Stimulated activated naive CD8-positive, alpha-beta T cell treated with anti-CD3 and anti-CD28 coated beads, Interleukin-15, amount 100 ng/mL, for 72 hours (primary cell): ENCODE results near the gene UBR4.

Experiments used
- ATAC-seq: fragments of 150-1000 bp; cut with Tn5 transposase; 2 replicates; pipeline ENCODE4 v1.10.0; 2021; ENCODE audit warnings: mild to moderate bottlenecking, moderate library complexity
- DNase-seq, 2 donors: peaks; one replicate each; pipeline ENCODE4 v3.0.0; 2021 to 2022
- H3K27ac Mint-ChIP-seq, 2 donors: one replicate each; pipeline ENCODE4 v1.8.0; 2022; ENCODE audit warnings: mild to moderate bottlenecking in 2 of 2, mixed read lengths in 2 of 2, moderate library complexity in 2 of 2
- H3K27me3 Mint-ChIP-seq: one replicate; pipeline ENCODE4 v1.8.0; 2022; ENCODE audit warnings: mixed read lengths
- H3K4me1 Mint-ChIP-seq: one replicate; pipeline ENCODE4 v1.8.0; 2022; ENCODE audit warnings: mild to moderate bottlenecking, mixed read lengths
- H3K4me3 Mint-ChIP-seq, 2 donors: one replicate each; pipeline ENCODE4 v1.8.0; 2022; ENCODE audit warnings: mild to moderate bottlenecking in 2 of 2, mixed read lengths in 2 of 2, moderate library complexity in 1 of 2
- H3K9me3 Mint-ChIP-seq, 2 donors: one replicate each; pipeline ENCODE4 v1.8.0; 2022; ENCODE audit warnings: mixed read lengths in 2 of 2

Gene UBR4

DNA sequence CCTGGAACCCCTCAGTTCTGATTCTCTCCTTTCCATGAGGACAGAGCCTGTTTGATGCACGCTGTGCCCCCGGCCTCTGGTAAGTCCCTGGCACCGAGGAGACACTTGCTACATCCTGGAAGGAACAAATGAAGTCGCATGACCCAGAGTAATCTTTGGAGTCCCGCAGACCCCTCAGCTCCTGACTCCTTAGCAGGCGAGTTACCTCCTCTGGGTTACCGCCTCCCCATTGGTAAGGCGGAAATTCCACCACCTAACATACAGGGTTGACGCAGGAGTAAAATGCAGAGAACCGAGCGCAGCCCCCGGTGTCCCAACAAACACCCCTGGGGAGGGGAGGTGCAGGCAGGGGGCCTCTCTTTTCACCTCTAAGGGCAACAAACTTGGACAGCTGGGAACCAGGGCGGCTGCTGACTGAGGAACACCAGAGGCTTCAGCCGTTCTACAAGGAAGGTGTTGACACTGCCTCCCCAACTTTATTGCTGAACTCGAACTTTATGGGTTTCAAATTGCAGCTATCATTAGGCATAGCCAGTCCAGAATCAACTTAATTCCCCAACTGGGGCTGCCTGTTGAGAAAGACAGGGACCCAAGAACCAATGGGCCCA, 138.3 kb downstream of the UBR4 start:
- ATAC-seq, result no peak
- DNase-seq, result no peak
- peaks cover 61% of the 10 kb centered on the region for H3K4me1 Mint-ChIP-seq
- no peaks in the 10 kb centered on the region for H3K9me3 Mint-ChIP-seq
- no peak overlapping the region for H3K27ac Mint-ChIP-seq
- peaks cover 35% of the 10 kb centered on the region for H3K27me3 Mint-ChIP-seq
- no peak overlapping the region for H3K4me3 Mint-ChIP-seq

DNA sequence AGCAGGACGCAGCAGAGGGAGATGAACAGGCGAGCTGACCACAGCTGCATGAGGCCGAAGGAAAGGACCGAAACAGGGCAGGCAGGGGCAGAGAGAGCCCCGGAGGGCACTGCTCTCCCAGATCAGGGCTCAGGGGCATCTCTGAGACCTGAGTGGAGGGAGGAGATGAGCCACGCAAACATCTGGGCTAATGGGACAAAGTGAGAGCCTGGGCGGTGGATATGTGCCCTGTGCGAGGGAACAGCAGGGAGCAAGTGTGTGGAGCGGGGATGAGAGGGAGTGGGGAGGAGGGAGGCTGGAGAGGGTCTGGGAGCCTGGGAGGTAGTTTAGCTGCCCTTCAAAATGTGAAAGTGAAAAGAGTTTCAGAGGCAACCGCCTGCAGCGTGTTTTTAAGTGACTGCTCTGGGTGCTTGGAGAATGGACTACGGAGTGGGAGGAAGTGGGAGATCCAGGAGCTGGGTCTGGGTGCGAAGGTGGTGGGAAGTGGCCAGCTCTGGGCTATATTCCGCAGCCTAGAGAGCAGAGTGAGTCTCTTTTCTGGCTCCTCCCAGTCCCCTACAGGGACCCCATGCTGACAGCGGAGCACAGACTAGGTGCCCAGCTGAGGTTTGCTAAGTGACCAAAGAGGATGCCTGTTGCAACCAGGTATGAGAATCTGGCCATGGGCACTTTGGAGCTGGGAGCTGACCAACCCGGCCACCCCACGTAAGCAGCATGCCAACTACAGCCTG, 139.0 kb downstream of the UBR4 start:
- Mint-ChIP-seq H3K27ac (no peak overlapping the region), H3K4me3 (no peak overlapping the region), H3K9me3 (no peaks in the 10 kb centered on the region), H3K4me1 (peaks cover 54% of the 10 kb centered on the region), H3K27me3 (peaks cover 39% of the 10 kb centered on the region)
- ATAC-seq (no peak), DNase-seq (no peak)

DNA sequence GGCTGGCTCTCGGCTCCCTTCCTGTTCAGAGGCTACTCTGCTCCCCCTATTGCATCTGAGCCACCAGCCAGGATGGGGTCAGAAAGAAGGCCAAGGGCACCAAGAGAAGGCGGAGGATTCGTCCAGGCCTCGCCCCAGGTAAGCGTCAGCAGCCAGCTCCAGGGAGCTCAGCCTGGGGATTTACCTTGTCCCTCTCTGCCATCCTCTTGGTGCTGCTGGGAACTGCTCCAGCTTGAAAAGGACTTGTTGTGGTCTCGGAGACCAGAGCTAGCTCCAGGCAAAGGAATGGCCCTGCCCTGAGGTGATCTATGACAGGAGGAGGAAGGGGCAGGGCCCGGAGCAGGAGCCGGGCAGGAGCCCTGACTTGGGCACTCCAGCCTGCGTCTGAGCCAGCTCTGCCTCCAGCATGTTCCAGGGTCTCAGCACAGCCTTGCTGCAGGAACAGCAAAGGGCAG, 139.8 kb downstream of the UBR4 start:
- H3K4me1 Mint-ChIP-seq, result peaks cover 46% of the 10 kb centered on the region
- no peak for ATAC-seq

DNA sequence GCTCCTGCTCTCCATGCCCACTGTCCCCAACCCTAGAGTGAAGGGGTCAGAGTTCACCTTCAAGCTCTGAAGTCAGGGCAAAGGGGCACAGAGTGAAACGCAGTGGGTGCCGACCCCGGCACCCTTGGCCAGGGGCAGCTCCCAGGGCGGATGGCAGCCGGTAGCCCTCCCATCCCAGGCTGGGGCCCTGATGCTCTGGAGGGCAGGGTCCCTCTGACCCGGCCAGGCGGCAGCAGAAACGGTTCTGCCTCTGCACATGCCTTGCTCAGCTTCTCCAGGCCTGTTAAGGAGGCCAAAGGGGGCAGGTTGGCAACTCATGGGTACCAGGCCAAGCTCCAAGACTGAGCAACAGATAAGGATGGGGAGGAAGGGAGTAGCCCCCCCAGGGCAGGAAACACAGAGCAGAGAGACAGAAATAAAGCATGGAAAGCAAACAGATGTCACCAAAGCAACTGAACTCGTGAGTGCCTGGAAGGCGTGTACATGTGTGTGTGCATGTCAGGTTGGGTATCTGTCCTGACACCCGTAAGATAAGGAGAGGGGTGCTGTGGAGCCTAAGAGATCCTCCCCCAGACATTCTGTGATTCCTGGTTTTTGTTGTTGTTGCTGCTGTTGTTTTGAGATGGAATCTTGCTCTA, 141.3 kb downstream of the UBR4 start:
- Mint-ChIP-seq H3K9me3 (no peaks in the 10 kb centered on the region), H3K27me3 (peaks cover 39% of the 10 kb centered on the region), H3K4me1 (peaks cover 32% of the 10 kb centered on the region), H3K4me3 (no peak overlapping the region), H3K27ac (peak overlapping the region in 1 of 2 donors; percentile 38)
- DNase-seq, result no peak
- ATAC-seq, result no peak

More for the DNA sequence above, 139.8 kb downstream of the UBR4 start:
- H3K9me3 Mint-ChIP-seq, result no peaks in the 10 kb centered on the region
- no peak for DNase-seq
- peak overlapping the region in 1 of 2 donors; percentile 87 for H3K27ac Mint-ChIP-seq
- no peak overlapping the region for H3K4me3 Mint-ChIP-seq
- peaks cover 39% of the 10 kb centered on the region for H3K27me3 Mint-ChIP-seq

DNA sequence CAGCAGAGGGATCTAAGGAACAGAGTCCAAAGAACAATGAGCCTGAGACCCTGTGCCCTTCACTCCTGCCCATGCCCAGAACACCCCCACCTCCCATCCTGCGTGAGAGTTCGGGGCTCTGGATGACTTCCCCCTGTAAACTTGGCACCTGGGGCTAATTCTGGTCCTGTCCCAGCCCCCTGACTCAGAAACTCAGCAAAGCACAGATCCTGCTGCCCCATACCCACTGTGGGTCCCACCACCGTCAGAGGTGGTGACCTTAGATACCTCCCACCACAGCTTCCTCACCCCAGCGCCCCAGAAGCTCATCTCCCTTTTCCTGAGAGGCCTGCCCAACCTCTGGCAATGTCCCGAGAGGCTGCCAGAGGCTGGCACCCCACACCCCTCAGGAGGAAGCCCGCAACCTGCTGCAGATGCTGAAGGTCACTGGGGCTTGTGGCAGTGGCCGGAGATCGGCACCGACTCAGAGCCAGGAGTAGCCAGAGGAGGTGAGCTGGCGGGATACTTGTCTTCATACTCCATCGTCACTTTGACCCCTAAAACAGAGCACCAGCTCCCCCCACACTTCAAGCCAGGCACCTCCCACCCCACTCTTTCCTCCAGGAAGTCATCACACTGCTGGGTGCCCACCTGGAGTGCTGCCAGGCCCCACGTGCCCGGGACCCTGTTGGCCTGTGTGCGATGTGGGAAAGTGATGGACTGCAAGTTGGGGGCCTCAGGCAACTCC, 142.0 kb downstream of the UBR4 start:
- peak overlapping the region in 1 of 2 donors; percentile 55 for H3K27ac Mint-ChIP-seq
- ATAC-seq (no peak), DNase-seq (no peak)
- peaks cover 25% of the 10 kb centered on the region for H3K4me1 Mint-ChIP-seq
- H3K27me3 Mint-ChIP-seq, result peaks cover 39% of the 10 kb centered on the region
- no peaks in the 10 kb centered on the region for H3K9me3 Mint-ChIP-seq
- H3K4me3 Mint-ChIP-seq, result no peak overlapping the region

DNA sequence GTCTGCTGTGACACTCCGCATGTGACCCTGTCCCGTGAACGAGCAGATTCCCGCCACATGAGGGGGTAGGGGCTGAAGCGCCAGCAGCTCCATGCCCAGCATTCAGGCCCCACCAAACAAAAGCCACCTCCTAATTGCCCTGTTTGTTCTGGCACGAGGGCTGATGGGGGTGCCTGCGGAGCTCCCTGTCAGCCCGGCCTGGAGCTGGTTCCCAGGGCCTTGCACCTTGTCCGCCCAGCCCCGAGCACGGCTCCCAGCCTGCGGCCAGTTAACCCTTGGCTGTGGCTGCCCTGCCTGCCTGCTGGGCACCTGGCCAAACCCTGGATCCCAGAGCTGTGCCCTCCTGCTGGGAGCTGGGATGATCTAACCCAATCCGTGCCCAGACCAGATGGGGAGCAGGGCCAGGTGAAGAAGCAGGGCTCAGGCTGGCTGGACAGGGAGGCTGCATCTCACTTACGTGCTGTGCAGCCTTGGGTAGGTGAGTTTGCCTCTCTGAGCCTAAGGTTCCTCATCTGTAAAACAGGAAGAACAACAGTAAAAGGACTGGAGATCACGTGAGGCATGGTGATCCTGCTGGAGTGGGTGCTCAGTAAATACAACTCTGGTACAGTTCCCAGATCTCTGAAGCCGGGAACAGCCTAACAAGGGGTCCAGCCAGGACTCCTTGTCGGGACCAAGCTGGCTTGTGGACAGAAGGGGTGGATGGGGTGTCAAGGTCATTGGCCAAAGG, 142.7 kb downstream of the UBR4 start:
- Mint-ChIP-seq H3K9me3 (peaks cover 0 to 3% of the 10 kb centered on the region in 2 donors), H3K27me3 (peaks cover 39% of the 10 kb centered on the region), H3K27ac (peak overlapping the region in 1 of 2 donors; percentile 54), H3K4me1 (peaks cover 26% of the 10 kb centered on the region), H3K4me3 (no peak overlapping the region)
- ATAC-seq (no peak), DNase-seq (no peak)

DNA sequence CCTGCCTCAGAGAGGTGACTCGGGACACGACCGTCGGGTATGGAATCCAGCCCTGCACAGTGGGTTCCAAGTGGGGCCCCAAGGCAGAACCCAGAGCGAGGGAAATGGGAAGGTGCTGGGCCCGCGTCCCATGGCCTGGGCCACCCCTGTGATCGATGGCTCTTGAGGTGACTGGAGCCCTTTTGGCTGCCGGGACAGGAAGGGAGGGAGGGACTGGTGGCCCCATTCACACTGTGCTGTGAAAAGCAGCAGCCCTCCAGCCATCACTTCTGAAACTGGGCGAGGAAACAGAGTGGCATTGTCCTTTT, 143.2 kb downstream of the UBR4 start:
- Mint-ChIP-seq H3K27ac (peak overlapping the region in 1 of 2 donors; percentile 42), H3K27me3 (peaks cover 39% of the 10 kb centered on the region), H3K4me3 (no peak overlapping the region), H3K9me3 (peaks cover 0 to 8% of the 10 kb centered on the region in 2 donors), H3K4me1 (peaks cover 28% of the 10 kb centered on the region)
- ATAC-seq (no peak), DNase-seq (no peak)

DNA sequence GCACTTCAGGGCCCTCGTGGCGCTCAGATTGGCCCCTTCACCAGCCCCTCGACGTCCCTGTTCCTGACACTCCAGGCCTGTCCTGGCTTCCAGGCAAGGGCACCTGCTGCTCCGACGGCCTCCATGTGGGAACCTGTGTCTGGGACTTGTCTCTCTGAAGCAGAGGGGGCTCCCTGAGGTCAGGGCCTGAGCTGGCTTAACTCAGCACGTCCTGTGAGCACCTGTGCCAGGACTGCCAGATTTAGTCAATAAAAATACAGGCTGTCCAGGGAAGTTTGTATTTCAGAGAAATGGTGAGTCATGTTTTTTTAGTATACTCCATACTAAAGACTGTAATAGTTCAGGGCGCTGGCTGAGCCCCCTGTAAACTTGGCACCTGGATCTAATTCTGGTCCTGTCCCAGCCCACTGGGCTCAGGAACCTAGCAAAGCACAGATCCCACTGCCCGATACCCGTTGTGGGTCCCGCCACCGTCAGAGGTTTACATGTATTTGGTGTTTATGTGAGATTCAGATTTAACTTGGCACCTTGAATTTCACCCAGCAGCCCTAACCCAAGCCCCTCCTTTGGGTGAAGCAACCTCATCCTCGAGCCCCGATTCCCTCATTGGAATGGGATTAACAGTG, 143.7 kb downstream of the UBR4 start:
- Mint-ChIP-seq H3K27me3 (peaks cover 39% of the 10 kb centered on the region), H3K9me3 (peaks cover 2 to 11% of the 10 kb centered on the region in 2 donors), H3K27ac (no peak overlapping the region), H3K4me1 (peaks cover 28% of the 10 kb centered on the region), H3K4me3 (no peak overlapping the region)
- ATAC-seq, result no peak
- no peak for DNase-seq

DNA sequence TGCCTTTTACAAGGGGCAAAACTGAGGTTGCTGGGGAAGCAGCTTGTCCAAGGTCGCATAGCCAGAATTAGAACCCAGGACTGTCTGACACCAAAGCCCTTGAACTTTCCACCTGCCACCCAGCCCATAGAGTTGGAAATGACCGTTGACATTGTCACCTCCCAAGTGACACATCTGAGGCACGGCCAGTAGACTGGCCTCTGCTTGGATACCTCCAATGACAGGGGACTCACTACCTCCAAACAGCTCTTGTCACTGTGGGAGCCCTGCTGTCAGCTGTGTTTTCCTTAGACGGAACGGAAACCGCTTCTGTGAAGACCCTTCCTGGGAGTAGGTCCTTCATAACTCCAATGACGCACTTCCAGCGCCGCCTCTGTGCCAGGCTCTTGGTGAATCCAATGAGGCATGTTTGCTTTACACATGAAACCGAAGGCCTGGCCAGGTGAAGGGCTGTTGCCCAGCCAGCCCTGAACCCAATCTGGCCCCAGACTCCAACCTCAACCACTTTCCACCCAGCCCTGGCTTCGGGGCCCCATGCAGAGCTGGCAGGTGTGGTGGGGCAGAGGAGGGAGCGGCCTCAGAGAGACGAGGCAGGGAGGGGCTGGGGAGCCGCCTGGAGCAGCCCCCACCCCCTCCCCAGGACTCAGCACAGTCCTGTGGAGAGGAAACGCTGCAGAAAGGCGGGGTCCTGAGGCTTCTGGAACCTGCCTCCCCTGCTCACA, 144.4 kb downstream of the UBR4 start:
- Mint-ChIP-seq H3K4me1 (peaks cover 25% of the 10 kb centered on the region), H3K27ac (peak overlapping the region in 1 of 2 donors; percentile 34), H3K27me3 (peaks cover 37% of the 10 kb centered on the region), H3K4me3 (no peak overlapping the region), H3K9me3 (peaks cover 5 to 16% of the 10 kb centered on the region in 2 donors)
- no peak for ATAC-seq
- no peak for DNase-seq

DNA sequence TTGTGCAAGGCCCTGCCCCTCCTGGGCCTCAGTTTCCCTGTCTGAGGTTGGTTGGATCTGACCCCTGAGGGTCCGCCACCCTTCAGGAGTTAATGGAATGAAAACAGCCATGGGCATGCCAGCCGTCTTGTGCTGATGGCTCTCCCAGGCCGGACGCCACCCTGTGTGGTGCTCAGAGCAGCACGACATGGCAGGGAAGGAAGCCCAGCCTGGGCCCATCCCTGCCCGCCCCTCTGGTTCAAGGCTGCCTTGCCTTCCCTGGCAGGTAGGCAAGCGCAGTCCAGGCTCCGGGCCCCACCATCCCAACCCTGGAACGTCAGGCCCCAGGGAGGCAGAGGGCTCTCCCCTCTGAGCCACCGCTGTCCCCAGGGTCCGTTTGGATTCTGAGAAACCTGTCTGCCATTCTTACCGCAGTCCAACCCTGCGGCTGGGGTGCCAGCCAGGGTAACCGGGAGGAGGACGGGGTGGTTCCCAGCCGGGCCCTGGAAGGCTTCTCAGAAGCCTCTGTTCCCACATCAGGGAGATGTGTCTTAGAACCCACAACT, 145.1 kb downstream of the UBR4 start:
- Mint-ChIP-seq H3K27ac (no peak overlapping the region), H3K27me3 (peaks cover 30% of the 10 kb centered on the region), H3K9me3 (peaks cover 5 to 16% of the 10 kb centered on the region in 2 donors), H3K4me1 (peaks cover 18% of the 10 kb centered on the region), H3K4me3 (no peak overlapping the region)
- ATAC-seq, result no peak
- no peak for DNase-seq

DNA sequence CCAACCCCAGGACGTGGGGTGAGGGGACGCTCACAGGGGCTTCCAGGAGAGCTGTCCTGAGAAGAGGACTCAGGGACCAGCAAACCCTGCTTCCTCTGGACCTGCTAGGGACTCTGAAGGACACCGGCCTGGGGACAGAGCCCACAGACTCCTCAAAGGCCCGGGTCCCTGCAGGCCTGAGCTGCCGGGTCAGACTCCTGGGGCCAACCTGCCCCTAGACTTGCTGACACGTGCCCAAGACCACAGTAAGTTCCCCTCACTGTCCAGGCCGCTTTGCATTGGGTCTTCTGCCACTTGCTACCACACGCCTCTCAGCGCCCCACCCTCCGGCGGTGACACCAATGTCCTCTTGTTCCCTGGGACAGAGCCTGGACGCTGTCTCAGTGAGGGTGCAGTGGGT, 146.9 kb downstream of the UBR4 start:
- H3K9me3 Mint-ChIP-seq, result peaks cover 5 to 16% of the 10 kb centered on the region in 2 donors
- H3K4me1 Mint-ChIP-seq, result peaks cover 11% of the 10 kb centered on the region
- H3K4me3 Mint-ChIP-seq, result no peak overlapping the region
- no peak overlapping the region for H3K27ac Mint-ChIP-seq
- no peak for ATAC-seq
- H3K27me3 Mint-ChIP-seq, result peaks cover 30% of the 10 kb centered on the region
- DNase-seq, result no peak

DNA sequence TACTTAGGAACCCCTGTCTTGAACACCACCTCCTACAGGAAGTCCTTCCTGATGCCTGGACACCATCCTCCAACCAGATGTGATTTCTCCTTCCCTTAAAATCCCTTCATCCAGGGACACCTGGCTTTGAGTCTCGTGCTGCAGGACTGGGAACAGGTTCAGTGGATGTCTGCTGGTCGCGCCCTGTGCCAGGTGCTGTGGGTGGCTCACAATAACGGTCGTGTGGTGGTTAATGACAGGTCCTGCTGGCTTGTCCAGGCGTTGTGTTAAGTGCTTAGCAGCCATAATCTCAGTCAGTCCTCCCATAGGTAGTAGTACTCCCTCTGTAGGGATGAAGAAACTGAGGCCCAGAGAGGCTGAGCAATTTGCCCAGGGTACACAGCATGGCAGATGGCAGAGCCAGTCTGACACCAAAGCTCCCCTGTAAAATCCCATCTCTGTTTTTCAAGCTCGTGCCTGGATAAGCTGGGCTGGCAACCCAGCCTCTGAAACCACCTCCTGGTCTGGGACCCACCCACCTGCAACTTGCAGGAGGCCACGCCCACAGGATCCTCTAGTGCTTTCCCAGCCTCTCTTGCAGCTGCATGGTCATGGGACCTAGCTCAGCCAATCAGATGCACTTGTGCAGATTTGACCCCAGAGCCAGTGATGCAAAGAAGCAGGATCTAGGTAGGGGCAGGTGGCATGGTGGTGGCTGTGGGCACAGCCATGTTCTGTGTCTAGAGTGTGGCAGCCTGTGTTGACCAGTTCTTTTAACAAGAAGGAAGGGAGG, 147.6 kb downstream of the UBR4 start:
- Mint-ChIP-seq H3K27ac (peak overlapping the region in 1 of 2 donors; percentile 21), H3K4me3 (no peak overlapping the region), H3K4me1 (peaks cover 6% of the 10 kb centered on the region), H3K9me3 (peaks cover 5 to 16% of the 10 kb centered on the region in 2 donors), H3K27me3 (peaks cover 26% of the 10 kb centered on the region)
- DNase-seq (no peak), ATAC-seq (no peak)

DNA sequence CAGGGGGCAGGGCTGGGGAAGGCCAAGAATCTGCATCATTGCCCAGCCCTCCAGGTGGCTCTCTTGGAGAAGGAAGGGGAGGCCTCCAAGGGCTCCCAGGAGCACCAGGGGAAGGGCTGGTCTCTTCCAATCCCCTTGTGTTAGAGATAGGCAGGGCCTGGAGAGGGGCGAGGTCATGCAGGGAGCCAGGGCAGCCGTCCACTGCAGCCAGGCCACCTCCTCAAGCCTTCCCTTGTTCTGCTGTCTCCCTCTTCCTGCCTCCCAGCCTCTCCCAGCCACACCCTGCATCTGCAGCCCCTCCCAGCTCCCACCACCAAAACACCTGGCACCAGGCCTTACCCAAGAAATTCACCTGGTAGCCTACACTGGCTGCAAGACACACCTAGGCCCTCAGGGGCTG, 148.3 kb downstream of the UBR4 start:
- peaks cover 5 to 16% of the 10 kb centered on the region in 2 donors for H3K9me3 Mint-ChIP-seq
- H3K27ac Mint-ChIP-seq, result peak overlapping the region in 1 of 2 donors; percentile 66
- H3K27me3 Mint-ChIP-seq, result peaks cover 26% of the 10 kb centered on the region
- no peak overlapping the region for H3K4me3 Mint-ChIP-seq
- ATAC-seq (no peak), DNase-seq (no peak)
- peaks cover 6% of the 10 kb centered on the region for H3K4me1 Mint-ChIP-seq
